ENCODE results near the gene RHBDD1.
"Not testable (repeated sequence)": the region's sequence is repeated elsewhere in the genome, so short reads cannot be mapped to it uniquely, and the experiment has no call there.

Gene RHBDD1

GRCh38 chr2:226837787-226838603 lies 2.1 kb downstream of the RHBDD1 start:
- DNase-seq = no peak
- in situ Hi-C loops (cut with MboI; ENCODE audit: low pct_unique_long_range_greater_than_20kb, low sequenced_read_pairs) = no loop called here

- no peak for DNase-seq
- in situ Hi-C loops (cut with MboI; ENCODE audit: low pct_unique_long_range_greater_than_20kb, low sequenced_read_pairs) = no loop called here
Observed at GRCh38 chr2:226838722-226839121, 2.9 kb downstream of the RHBDD1 start.

- in situ Hi-C loops (cut with MboI; ENCODE audit: low pct_unique_long_range_greater_than_20kb, low sequenced_read_pairs) = no loop called here
Observed at GRCh38 chr2:226839161-226839560, 3.3 kb downstream of the RHBDD1 start.

GRCh38 chr2:226839951-226840350 lies 4.1 kb downstream of the RHBDD1 start:
- in situ Hi-C loops (cut with MboI; ENCODE audit: low pct_unique_long_range_greater_than_20kb, low sequenced_read_pairs) = no loop called here
- no peak for DNase-seq

More at GRCh38 chr2:226839161-226839560, 3.3 kb downstream of the RHBDD1 start:
- DNase-seq = no peak

- DNase-seq; in situ Hi-C loops (cut with MboI; ENCODE audit: low pct_unique_long_range_greater_than_20kb, low sequenced_read_pairs): not testable (repeated sequence)
Observed at GRCh38 chr2:226843001-226843400, 7.1 kb downstream of the RHBDD1 start.

GRCh38 chr2:226845386-226846116 lies 9.7 kb downstream of the RHBDD1 start:
- in situ Hi-C loops (cut with MboI; ENCODE audit: low pct_unique_long_range_greater_than_20kb, low sequenced_read_pairs) = no loop called here
- DNase-seq = no peak

- DNase-seq = no peak
- in situ Hi-C loops (cut with MboI; ENCODE audit: low pct_unique_long_range_greater_than_20kb, low sequenced_read_pairs) = no loop called here
Observed at GRCh38 chr2:226847090-226847489, 11.2 kb downstream of the RHBDD1 start.

GRCh38 chr2:226847511-226847910 lies 11.7 kb downstream of the RHBDD1 start:
- in situ Hi-C loops (cut with MboI; ENCODE audit: low pct_unique_long_range_greater_than_20kb, low sequenced_read_pairs) = no loop called here

GRCh38 chr2:226849349-226849748 lies 13.5 kb downstream of the RHBDD1 start:
- DNase-seq = no peak
- in situ Hi-C loops (cut with MboI; ENCODE audit: low pct_unique_long_range_greater_than_20kb, low sequenced_read_pairs) = no loop called here

More at GRCh38 chr2:226847511-226847910, 11.7 kb downstream of the RHBDD1 start:
- DNase-seq = no peak

GRCh38 chr2:226850024-226850423 lies 14.2 kb downstream of the RHBDD1 start:
- DNase-seq = no peak
- in situ Hi-C loops (cut with MboI; ENCODE audit: low pct_unique_long_range_greater_than_20kb, low sequenced_read_pairs) = no loop called here

GRCh38 chr2:226855787-226856186 lies 19.9 kb downstream of the RHBDD1 start:
- in situ Hi-C loops (cut with MboI; ENCODE audit: low pct_unique_long_range_greater_than_20kb, low sequenced_read_pairs) = no loop called here
- DNase-seq = no peak

GRCh38 chr2:226860087-226860486 lies 24.2 kb downstream of the RHBDD1 start:
- DNase-seq = no peak
- in situ Hi-C loops (cut with MboI; ENCODE audit: low pct_unique_long_range_greater_than_20kb, low sequenced_read_pairs) = no loop called here

- no peak for DNase-seq
- in situ Hi-C loops (cut with MboI; ENCODE audit: low pct_unique_long_range_greater_than_20kb, low sequenced_read_pairs) = no loop called here
Observed at GRCh38 chr2:226862623-226863022, 26.8 kb downstream of the RHBDD1 start.

GRCh38 chr2:226865273-226865672 lies 29.4 kb downstream of the RHBDD1 start:
- DNase-seq = no peak
- in situ Hi-C loops (cut with MboI; ENCODE audit: low pct_unique_long_range_greater_than_20kb, low sequenced_read_pairs) = no loop called here

- in situ Hi-C loops (cut with MboI; ENCODE audit: low pct_unique_long_range_greater_than_20kb, low sequenced_read_pairs) = no loop called here
- DNase-seq = no peak
Observed at GRCh38 chr2:226865710-226866109, 29.9 kb downstream of the RHBDD1 start.

- in situ Hi-C loops (cut with MboI; ENCODE audit: low pct_unique_long_range_greater_than_20kb, low sequenced_read_pairs) = no loop called here
Observed at GRCh38 chr2:226868331-226869162, 32.7 kb downstream of the RHBDD1 start.

GRCh38 chr2:226869371-226869770 lies 33.5 kb downstream of the RHBDD1 start:
- no peak for DNase-seq
- in situ Hi-C loops (cut with MboI; ENCODE audit: low pct_unique_long_range_greater_than_20kb, low sequenced_read_pairs) = no loop called here

More at GRCh38 chr2:226868331-226869162, 32.7 kb downstream of the RHBDD1 start:
- DNase-seq = no peak

- DNase-seq = peak; percentile 4
- in situ Hi-C loops (cut with MboI; ENCODE audit: low pct_unique_long_range_greater_than_20kb, low sequenced_read_pairs) = no loop called here
Observed at GRCh38 chr2:226873051-226873620, 37.3 kb downstream of the RHBDD1 start.

- no peak for DNase-seq
- in situ Hi-C loops (cut with MboI; ENCODE audit: low pct_unique_long_range_greater_than_20kb, low sequenced_read_pairs) = no loop called here
Observed at GRCh38 chr2:226873826-226874225, 38.0 kb downstream of the RHBDD1 start.
